Brain microvascular endothelial cell (primary cell): Measurements from ENCODE around the gene MAN2A1.
A peak's percentile ranks its signal among the peaks of the same experiment; 100 is the strongest.

Experiments used
- DNase-seq: peaks from one replicate; pipeline ENCODE4 v3.0.0-alpha.2; 2020
- H3K27ac ChIP-seq: fragments of 250-450 bp; sonication (Bioruptor Pico); 2 replicates; pipeline ENCODE4 v1.5.1; 2020; ENCODE audit warnings: mild to moderate bottlenecking, moderate library complexity
- H3K27me3 ChIP-seq: fragments of 250-450 bp; sonication (Bioruptor Pico); replicated peaks from 2 replicates; pipeline ENCODE4 v1.5.1; 2020; ENCODE audit warnings: mild to moderate bottlenecking
- H3K36me3 ChIP-seq: fragments of 250-450 bp; sonication (Bioruptor Pico); replicated peaks from 2 replicates; pipeline ENCODE4 v1.5.1; 2020; ENCODE audit warnings: mild to moderate bottlenecking
- H3K4me3 ChIP-seq: 2 replicates; pipeline ENCODE4 v1.5.1; 2011; ENCODE audit warnings: low read depth, mild to moderate bottlenecking, control low read depth, low read length, moderate library complexity
- CTCF ChIP-seq: IDR thresholded peaks from 2 replicates; pipeline ENCODE4 v1.5.1; 2011; ENCODE audit warnings: low read depth, mild to moderate bottlenecking, moderate library complexity, low read length, control low read depth, inconsistent platforms; ENCODE audit errors: missing control alignments
- in situ Hi-C: cut with HindIII; loops from 2 replicates; pipeline ENCODE4 v1.10.0; 2017; ENCODE audit warnings: low sequenced_read_pairs, low pct_ligation_motif_present

MAN2A1 gene

GRCh38 chr5:109788596-109788995, 98.9 kb downstream of the MAN2A1 start:
- Histone ChIP-seq H3K27me3 (no peaks in the 10 kb centered on the region), H3K36me3 (peaks cover 4% of the 10 kb centered on the region), H3K4me3 (no peak overlapping the region), H3K27ac (no peak overlapping the region)
- in situ Hi-C loops, result no loop called here
- no peak for TF ChIP-seq CTCF
- no peak for DNase-seq

GRCh38 chr5:109792613-109793012, 102.9 kb downstream of the MAN2A1 start:
- Histone ChIP-seq H3K36me3 (peaks cover 8% of the 10 kb centered on the region), H3K27ac (no peak overlapping the region), H3K27me3 (no peaks in the 10 kb centered on the region), H3K4me3 (no peak overlapping the region)
- in situ Hi-C loops, result no loop called here
- DNase-seq, result no peak
- no peak for TF ChIP-seq CTCF

- Histone ChIP-seq H3K27ac (no peak overlapping the region), H3K36me3 (no peaks in the 10 kb centered on the region), H3K27me3 (no peaks in the 10 kb centered on the region), H3K4me3 (no peak overlapping the region)
- no peak for TF ChIP-seq CTCF
- no peak for DNase-seq
- in situ Hi-C loops, result no loop called here
Measured at GRCh38 chr5:109803854-109804253, 114.1 kb downstream of the MAN2A1 start.

- Histone ChIP-seq H3K36me3 (no peaks in the 10 kb centered on the region), H3K27ac (peak overlapping the region; percentile 42), H3K4me3 (no peak overlapping the region), H3K27me3 (no peaks in the 10 kb centered on the region)
- in situ Hi-C loops, result no loop called here
- TF ChIP-seq CTCF, result no peak
- peak; percentile 49 for DNase-seq
Measured at GRCh38 chr5:109805472-109805871, 115.7 kb downstream of the MAN2A1 start.

GRCh38 chr5:109805883-109806282, 116.2 kb downstream of the MAN2A1 start:
- Histone ChIP-seq H3K27me3 (no peaks in the 10 kb centered on the region), H3K27ac (peak overlapping the region; percentile 42), H3K36me3 (no peaks in the 10 kb centered on the region), H3K4me3 (no peak overlapping the region)
- no peak for TF ChIP-seq CTCF
- in situ Hi-C loops, result no loop called here
- DNase-seq, result no peak

- Histone ChIP-seq H3K4me3 (no peak overlapping the region), H3K27ac (no peak overlapping the region), H3K27me3 (no peaks in the 10 kb centered on the region), H3K36me3 (peaks cover 8% of the 10 kb centered on the region)
- in situ Hi-C loops, result no loop called here
- no peak for TF ChIP-seq CTCF
- no peak for DNase-seq
Measured at GRCh38 chr5:109812698-109813097, 123.0 kb downstream of the MAN2A1 start.
